Endodermal cell (in vitro differentiated cells): Measurements from ENCODE around the gene MIGA2. TPM values are rescaled to one million over a fixed set of nuclear protein-coding genes. Genes with fewer than 3 reads are reported as not detected.

Experiments
- DNase-seq: peaks from one replicate; pipeline ENCODE4 v3.0.0-alpha.2; 2017
- H3K27ac ChIP-seq: 2 replicates; pipeline ENCODE4 v1.5.1; 2013; ENCODE audit warnings: mild to moderate bottlenecking, low read depth, low read length, moderate library complexity
- H3K27me3 ChIP-seq: 2 replicates; pipeline ENCODE4 v1.6.1; 2013; ENCODE audit warnings: mild to moderate bottlenecking, low read length, moderate library complexity; ENCODE audit not compliant: insufficient read depth, control insufficient read depth, poor library complexity, severe bottlenecking
- H3K36me3 ChIP-seq: 2 replicates; pipeline ENCODE4 v1.7.0; 2013; ENCODE audit warnings: mild to moderate bottlenecking, low read length, moderate library complexity; ENCODE audit not compliant: control insufficient read depth, insufficient read depth
- H3K4me1 ChIP-seq: one replicate; pipeline ENCODE4 v1.7.0; 2013; ENCODE audit warnings: low read length; ENCODE audit not compliant: control insufficient read depth, insufficient read depth
- H3K4me3 ChIP-seq: 2 replicates; pipeline ENCODE4 v1.5.1; 2013; ENCODE audit warnings: mild to moderate bottlenecking, low read length, moderate library complexity
- H3K9ac ChIP-seq: 2 replicates; pipeline ENCODE4 v1.6.1; 2013; ENCODE audit warnings: mild to moderate bottlenecking, low read length, moderate library complexity; ENCODE audit not compliant: poor library complexity, severe bottlenecking; ENCODE audit errors: extremely low read depth
- H3K9me3 ChIP-seq: 2 replicates; pipeline ENCODE4 v1.6.1; 2013; ENCODE audit warnings: mild to moderate bottlenecking, low read length, moderate library complexity; ENCODE audit not compliant: control insufficient read depth
- H3K27ac Mint-ChIP-seq: 2 replicates; pipeline ENCODE4 v1.8.0; 2020; ENCODE audit warnings: mixed read lengths
- H3K27me3 Mint-ChIP-seq: 2 replicates; pipeline ENCODE4 v1.8.0; 2021; ENCODE audit warnings: mild to moderate bottlenecking, mixed read lengths; ENCODE audit not compliant: insufficient read depth
- H3K36me3 Mint-ChIP-seq: 2 replicates; pipeline ENCODE4 v1.8.0; 2020; ENCODE audit warnings: low read depth, mixed read lengths
- H3K4me1 Mint-ChIP-seq: 2 replicates; pipeline ENCODE4 v1.8.0; 2020; ENCODE audit warnings: mixed read lengths
- H3K4me3 Mint-ChIP-seq: 2 replicates; pipeline ENCODE4 v1.8.0; 2020; ENCODE audit warnings: mild to moderate bottlenecking, moderate library complexity, mixed read lengths
- H3K9me3 Mint-ChIP-seq: 2 replicates; pipeline ENCODE4 v1.8.0; 2020; ENCODE audit warnings: mild to moderate bottlenecking, mixed read lengths
- CTCF ChIP-seq: fragments of 200-600 bp; sonication (generic); conservative IDR thresholded peaks from 2 replicates; pipeline ENCODE4 v1.5.0; 2021; ENCODE audit warnings: antibody characterized with exemption, mild to moderate bottlenecking
- WGBS, 2 experiments: methylation state at CpG; one replicate each; pipeline versions ENCODE4 v1.1.5 to v1.1.7; 2013; ENCODE audit warnings: missing lambda C conversion rate in 2 of 2, mixed read lengths in 1 of 2; ENCODE audit not compliant: insufficient coverage in 1 of 2, insufficient read length in 1 of 2; 5-methylcytosine and 5-hydroxymethylcytosine counted together
- total RNA-seq, 2 donors: library from RNA; stranded (reverse); fragmentation: NEBNext Ultra II Directional in 1 of 2; extraction: Animal tissue kit (Norgen Biotek cat#: 25700) in 1 of 2; gene quantifications; 2 replicates in 1 of 2; 3 replicates in 1 of 2; pipeline ENCODE4 v1.2.1, GENCODE V29; 2021

Gene MIGA2
- total RNA-seq, 2 donors from 2014 or later: 41.4 to 41.5 TPM

GRCh38 chr9:129021091-129021490 lies 15.3 kb upstream of the MIGA2 start:
- 90 to 92% methylated on average over 6 to 8 of the region's 8 CpGs for WGBS, 2 experiments
- no peaks in the 10 kb centered on the region for H3K4me1 ChIP-seq
- no peaks in the 10 kb centered on the region for H3K36me3 ChIP-seq
- no peak overlapping the region for H3K9ac ChIP-seq
- H3K27ac ChIP-seq: no peak overlapping the region
- H3K9me3 ChIP-seq: no peaks in the 10 kb centered on the region
- no peak overlapping the region for H3K27ac Mint-ChIP-seq
- TF ChIP-seq CTCF: no peak
- H3K4me3 Mint-ChIP-seq: no peak overlapping the region
- no peak for DNase-seq
- H3K4me3 ChIP-seq: no peak overlapping the region
- peaks cover 9% of the 10 kb centered on the region for H3K4me1 Mint-ChIP-seq
- H3K36me3 Mint-ChIP-seq: peaks cover 21% of the 10 kb centered on the region
- H3K27me3 ChIP-seq: no peaks in the 10 kb centered on the region
- H3K27me3 Mint-ChIP-seq: no peaks in the 10 kb centered on the region
- no peaks in the 10 kb centered on the region for H3K9me3 Mint-ChIP-seq

- Mint-ChIP-seq H3K27ac (peak overlapping the region; percentile 66), H3K4me3 (no peak overlapping the region), H3K36me3 (peaks cover 18% of the 10 kb centered on the region), H3K9me3 (no peaks in the 10 kb centered on the region), H3K27me3 (no peaks in the 10 kb centered on the region), H3K4me1 (peaks cover 11% of the 10 kb centered on the region)
- DNase-seq: no peak
- H3K27me3 ChIP-seq: no peaks in the 10 kb centered on the region
- H3K27ac ChIP-seq: peak overlapping the region; percentile 17
- no peaks in the 10 kb centered on the region for H3K36me3 ChIP-seq
- H3K4me3 ChIP-seq: no peak overlapping the region
- H3K9ac ChIP-seq: no peak overlapping the region
- no peaks in the 10 kb centered on the region for H3K9me3 ChIP-seq
- WGBS, 2 experiments: 90 to 92% methylated on average over 7 to 9 of the region's 9 CpGs
- no peaks in the 10 kb centered on the region for H3K4me1 ChIP-seq
- no peak for TF ChIP-seq CTCF
Observed at GRCh38 chr9:129022037-129022436, 14.4 kb upstream of the MIGA2 start.

- Histone ChIP-seq H3K9me3 (no peaks in the 10 kb centered on the region), H3K4me1 (no peaks in the 10 kb centered on the region), H3K36me3 (no peaks in the 10 kb centered on the region), H3K27me3 (no peaks in the 10 kb centered on the region), H3K4me3 (no peak overlapping the region), H3K27ac (peak overlapping the region; percentile 55), H3K9ac (no peak overlapping the region)
- Mint-ChIP-seq H3K4me1 (peaks cover 15% of the 10 kb centered on the region), H3K27ac (peak overlapping the region; percentile 46), H3K27me3 (no peaks in the 10 kb centered on the region), H3K36me3 (peaks cover 12% of the 10 kb centered on the region), H3K4me3 (no peak overlapping the region), H3K9me3 (no peaks in the 10 kb centered on the region)
- no peak for TF ChIP-seq CTCF
- WGBS, 2 experiments: 84 to 91% methylated on average over 7 to 16 of the region's 16 CpGs
- peak; percentile 55 for DNase-seq
Observed at GRCh38 chr9:129023036-129023907, 13.2 kb upstream of the MIGA2 start.
